DOHH2 (cell line): Measurements from ENCODE around the gene HIVEP3.

Experiments
- H3F3A ChIP-seq: fragments of 200-600 bp; sonication (generic), shearing (Covaris generic); 2 replicates; pipeline ENCODE4 v1.6.0; 2016; ENCODE audit warnings: antibody characterized with exemption, mild to moderate bottlenecking; ENCODE audit not compliant: control insufficient read depth, insufficient read depth
- H3K27ac ChIP-seq: fragments of 200-600 bp; sonication (generic); 2 replicates; pipeline ENCODE4 v1.5.1; 2014; ENCODE audit warnings: low read depth, mild to moderate bottlenecking, low read length, moderate library complexity
- H3K27me3 ChIP-seq: fragments of 200-600 bp; sonication (generic); 2 replicates; pipeline ENCODE4 v1.6.1; 2014; ENCODE audit warnings: mild to moderate bottlenecking, low read length, mixed read lengths; ENCODE audit not compliant: control insufficient read depth
- H3K36me3 ChIP-seq: fragments of 200-600 bp; sonication (generic); 2 replicates; pipeline ENCODE4 v1.6.1; 2014; ENCODE audit warnings: mild to moderate bottlenecking, low read length, moderate library complexity, mixed read lengths; ENCODE audit not compliant: control insufficient read depth
- H3K4me1 ChIP-seq: fragments of 200-600 bp; sonication (generic); 2 replicates; pipeline ENCODE4 v1.6.1; 2014; ENCODE audit warnings: mild to moderate bottlenecking, low read length, mixed read lengths; ENCODE audit not compliant: control insufficient read depth
- H3K4me2 ChIP-seq: fragments of 200-600 bp; sonication (generic); 2 replicates; pipeline ENCODE4 v1.6.0; 2014; ENCODE audit warnings: mild to moderate bottlenecking, low read length, moderate library complexity
- H3K4me3 ChIP-seq: fragments of 200-600 bp; sonication (generic); 2 replicates; pipeline ENCODE4 v1.5.1; 2014; ENCODE audit warnings: mild to moderate bottlenecking, low read length, mixed read lengths
- H3K79me2 ChIP-seq: fragments of 200-600 bp; sonication (generic); 2 replicates; pipeline ENCODE4 v1.6.1; 2014; ENCODE audit warnings: mild to moderate bottlenecking, low read length, mixed read lengths; ENCODE audit not compliant: control insufficient read depth
- H3K9me2 ChIP-seq: fragments of 200-600 bp; sonication (generic); replicated peaks from 2 replicates; pipeline ENCODE4 v1.6.1; 2014; ENCODE audit warnings: mild to moderate bottlenecking, low read length, mixed read lengths; ENCODE audit not compliant: control insufficient read depth
- H3K9me3 ChIP-seq: fragments of 200-600 bp; sonication (generic); 2 replicates; pipeline ENCODE4 v1.6.1; 2014; ENCODE audit warnings: antibody characterized with exemption, low read length, mixed read lengths; ENCODE audit not compliant: control insufficient read depth, insufficient read depth
- H4K20me1 ChIP-seq: fragments of 200-600 bp; sonication (generic); 2 replicates; pipeline ENCODE4 v1.6.0; 2014; ENCODE audit warnings: low read depth, mild to moderate bottlenecking, antibody characterized with exemption, low read length, moderate library complexity; ENCODE audit not compliant: control insufficient read depth, insufficient read depth
- CTCF ChIP-seq: fragments of 200-600 bp; sonication (generic); IDR thresholded peaks from one replicate; pipeline ENCODE4 v1.5.1; 2014; ENCODE audit warnings: antibody characterized with exemption, mild to moderate bottlenecking, low read depth, low read length; ENCODE audit not compliant: poor library complexity, severe bottlenecking
- EZH2phosphoT487 ChIP-seq: fragments of 200-600 bp; sonication (generic); IDR thresholded peaks from 2 replicates; pipeline ENCODE4 v1.6.1; 2017; ENCODE audit warnings: borderline replicate concordance, mild to moderate bottlenecking, antibody characterized with exemption, low read length, moderate library complexity, mixed read lengths

HIVEP3 gene

GRCh38 chr1:41539418-41539805 lies 379.3 kb downstream of the HIVEP3 start:
- Histone ChIP-seq H3K9me3 (peaks cover 1% of the 10 kb centered on the region; the same call in 1 of the 2 replicates), H3K4me3 (no peak overlapping the region), H4K20me1 (no peaks in the 10 kb centered on the region), H3F3A (no peaks in the 10 kb centered on the region), H3K36me3 (no peaks in the 10 kb centered on the region), H3K27ac (no peak overlapping the region), H3K9me2 (no peaks in the 10 kb centered on the region), H3K79me2 (no peaks in the 10 kb centered on the region), H3K27me3 (peaks cover 18% of the 10 kb centered on the region), H3K4me1 (peaks cover 11% of the 10 kb centered on the region), H3K4me2 (no peak overlapping the region)
- TF ChIP-seq CTCF (no peak), EZH2phosphoT487 (no peak)

- no peaks in the 10 kb centered on the region for H4K20me1 ChIP-seq
- no peaks in the 10 kb centered on the region for H3K9me2 ChIP-seq
- peaks cover 18% of the 10 kb centered on the region for H3K27me3 ChIP-seq
- H3K27ac ChIP-seq = no peak overlapping the region
- no peak overlapping the region for H3K4me3 ChIP-seq
- no peaks in the 10 kb centered on the region for H3F3A ChIP-seq
- H3K9me3 ChIP-seq = no peaks in the 10 kb centered on the region
- H3K4me2 ChIP-seq = no peak overlapping the region
- no peak for TF ChIP-seq CTCF
- TF ChIP-seq EZH2phosphoT487 = no peak
- no peaks in the 10 kb centered on the region for H3K79me2 ChIP-seq
- H3K36me3 ChIP-seq = no peaks in the 10 kb centered on the region
- H3K4me1 ChIP-seq = peaks cover 11% of the 10 kb centered on the region
These were observed 379.8 kb downstream of the HIVEP3 start for GRCh38 chr1:41538741-41539417.

GRCh38 chr1:41537788-41538351 lies 380.9 kb downstream of the HIVEP3 start:
- Histone ChIP-seq H3K9me2 (no peaks in the 10 kb centered on the region), H3K27me3 (peaks cover 18% of the 10 kb centered on the region), H3K9me3 (no peaks in the 10 kb centered on the region), H3K79me2 (no peaks in the 10 kb centered on the region), H3K4me1 (peaks cover 11% of the 10 kb centered on the region), H4K20me1 (no peaks in the 10 kb centered on the region), H3K4me3 (no peak overlapping the region), H3F3A (no peaks in the 10 kb centered on the region), H3K36me3 (no peaks in the 10 kb centered on the region), H3K27ac (no peak overlapping the region), H3K4me2 (no peak overlapping the region)
- TF ChIP-seq EZH2phosphoT487 = no peak
- no peak for TF ChIP-seq CTCF
